T-helper 2 cell (primary cell): ENCODE measurements around the gene HDAC9.

Experiments used
- DNase-seq, 5 experiments: peaks; one replicate each; pipeline versions ENCODE4 v3.0.0 to v3.0.0-alpha.2; 2012 to 2022

The HDAC9 gene

DNA sequence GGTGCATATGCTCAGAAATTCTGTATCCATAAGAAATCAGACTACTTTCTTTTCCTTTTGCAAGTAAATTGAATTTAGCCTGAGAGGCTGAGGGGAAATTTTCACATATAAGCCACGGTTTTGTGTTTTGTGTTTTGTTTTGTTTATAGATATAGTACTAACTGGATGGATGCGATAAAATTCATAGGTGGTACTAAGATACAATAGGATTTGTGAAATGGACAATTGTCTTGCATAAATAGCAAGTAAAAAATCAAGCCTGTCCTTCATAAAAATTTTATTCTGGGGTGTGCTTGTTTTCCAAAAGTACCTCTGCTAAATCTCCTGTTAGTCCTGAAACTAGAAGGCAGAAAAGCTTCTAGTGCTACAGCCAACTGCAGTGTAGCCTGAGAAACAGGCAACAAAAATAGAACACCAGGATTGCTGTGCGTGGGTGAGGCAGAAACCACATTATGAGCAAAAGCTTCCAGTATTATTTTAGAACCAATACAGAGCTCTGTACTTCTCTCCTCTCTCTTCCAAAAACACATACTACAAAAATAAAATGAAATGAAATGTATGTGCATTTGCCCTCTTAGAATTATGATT, 634 bp upstream of the HDAC9 start:
- DNase-seq, result no peak

DNA sequence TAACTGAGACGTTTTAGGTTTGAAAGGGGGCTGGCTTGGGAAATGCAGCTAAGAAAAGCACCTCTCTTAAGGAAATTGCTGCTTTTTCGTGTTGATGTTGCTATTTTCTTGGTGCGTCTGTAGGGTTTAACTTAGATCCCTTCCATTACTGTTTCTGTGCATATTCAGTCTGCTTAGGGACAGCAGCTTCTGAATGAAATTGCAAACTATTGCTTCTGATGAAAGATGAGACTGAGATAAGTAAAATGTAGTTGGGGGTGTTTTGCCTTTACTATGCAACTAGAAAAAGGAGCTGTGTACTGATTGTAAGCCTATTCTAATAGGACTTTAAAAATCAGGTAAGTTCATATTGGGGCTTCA, 772 bp downstream of the HDAC9 start:
- DNase-seq, result no peak

DNA sequence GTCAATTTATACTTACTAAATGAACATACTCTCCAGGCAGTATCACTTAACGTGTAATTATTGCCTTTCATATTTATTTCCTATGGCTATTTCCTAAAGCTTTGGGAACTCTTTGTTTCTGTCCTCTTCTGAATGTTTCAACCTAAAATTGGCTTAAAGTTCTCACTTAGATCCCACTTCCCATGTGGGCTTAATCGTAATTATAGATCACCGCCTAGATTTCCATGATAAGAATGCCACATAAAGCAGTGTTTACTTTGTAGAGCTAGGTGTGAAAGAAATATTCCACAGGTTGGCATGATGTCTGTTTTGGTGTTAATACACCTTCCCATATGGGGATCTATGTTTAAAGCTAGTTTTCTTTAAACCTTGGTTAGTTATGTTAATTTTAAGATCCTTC, 1.5 kb downstream of the HDAC9 start:
- no peak for DNase-seq

DNA sequence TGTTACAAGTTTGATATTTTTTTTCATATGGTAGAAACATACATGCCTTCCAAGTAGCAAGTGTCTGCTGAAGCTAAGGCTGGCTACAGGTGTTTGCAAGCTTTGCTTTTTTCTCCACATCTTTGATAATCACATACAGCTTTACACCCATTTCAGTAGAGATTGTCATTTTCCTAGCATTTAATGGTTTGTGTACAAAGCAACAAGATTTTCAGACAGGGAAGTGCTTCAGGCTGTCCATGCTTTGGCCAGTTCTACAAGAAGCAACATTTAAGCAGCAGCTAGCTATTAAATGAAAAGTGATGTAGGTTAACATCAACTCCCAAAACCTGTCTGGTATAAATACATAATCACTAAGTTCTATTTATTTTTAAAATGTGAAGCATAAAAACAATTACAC, 2.3 kb downstream of the HDAC9 start:
- DNase-seq, result no peak

DNA sequence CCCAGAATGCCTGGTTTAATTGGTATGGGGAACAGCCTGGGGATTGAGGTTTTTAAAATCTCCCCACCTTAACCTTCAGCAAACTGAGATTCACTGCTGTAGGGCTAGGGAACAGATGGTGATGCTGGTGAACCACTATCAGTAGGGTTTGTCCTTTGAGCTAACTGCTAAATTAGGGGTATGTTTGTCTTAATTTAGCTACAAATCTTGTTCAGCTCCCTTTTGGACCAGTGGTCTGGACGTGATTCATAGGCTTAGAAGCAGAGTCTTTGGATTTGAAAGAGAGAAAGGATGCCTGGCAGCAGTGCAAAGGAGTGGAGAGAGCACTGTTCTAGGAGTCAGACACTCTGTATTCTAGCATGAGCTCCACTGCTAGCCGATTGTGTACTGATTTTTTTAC, 2.8 kb downstream of the HDAC9 start:
- no peak for DNase-seq

DNA sequence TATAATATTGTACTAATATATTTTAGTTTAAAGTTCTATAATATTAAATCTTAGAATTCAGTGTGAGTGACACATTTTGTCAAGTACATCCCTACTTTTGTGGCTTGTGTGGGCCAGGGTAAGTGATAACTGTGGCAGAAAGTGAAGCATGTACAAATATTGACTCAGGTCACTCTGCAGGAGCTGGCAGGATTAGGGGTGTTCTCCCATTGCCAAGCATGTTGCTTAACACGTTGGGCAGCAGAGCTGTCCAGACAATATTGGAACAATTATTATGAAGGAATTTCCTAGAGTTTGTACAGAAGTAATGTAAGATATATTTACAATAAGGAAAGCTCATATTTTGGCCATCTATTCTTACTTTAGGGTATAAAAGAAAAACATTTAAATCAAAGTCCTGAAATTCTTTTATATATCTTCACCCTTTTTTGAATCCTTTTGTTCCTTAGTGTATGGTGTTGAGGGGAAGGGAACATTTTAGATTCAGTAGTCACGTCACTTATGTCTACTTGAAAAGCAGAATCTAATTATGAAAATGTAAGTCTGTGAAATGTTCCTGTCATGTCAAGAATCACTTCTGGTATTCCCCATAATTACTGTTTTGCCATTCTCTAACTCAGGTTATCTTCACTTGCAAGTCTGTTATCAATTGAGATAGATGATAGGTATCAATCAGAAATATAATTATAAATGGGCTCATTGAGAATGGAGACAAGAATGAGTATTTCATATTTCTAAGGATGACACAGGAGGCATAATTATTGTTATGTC, 4.0 kb downstream of the HDAC9 start:
- DNase-seq, result no peak

DNA sequence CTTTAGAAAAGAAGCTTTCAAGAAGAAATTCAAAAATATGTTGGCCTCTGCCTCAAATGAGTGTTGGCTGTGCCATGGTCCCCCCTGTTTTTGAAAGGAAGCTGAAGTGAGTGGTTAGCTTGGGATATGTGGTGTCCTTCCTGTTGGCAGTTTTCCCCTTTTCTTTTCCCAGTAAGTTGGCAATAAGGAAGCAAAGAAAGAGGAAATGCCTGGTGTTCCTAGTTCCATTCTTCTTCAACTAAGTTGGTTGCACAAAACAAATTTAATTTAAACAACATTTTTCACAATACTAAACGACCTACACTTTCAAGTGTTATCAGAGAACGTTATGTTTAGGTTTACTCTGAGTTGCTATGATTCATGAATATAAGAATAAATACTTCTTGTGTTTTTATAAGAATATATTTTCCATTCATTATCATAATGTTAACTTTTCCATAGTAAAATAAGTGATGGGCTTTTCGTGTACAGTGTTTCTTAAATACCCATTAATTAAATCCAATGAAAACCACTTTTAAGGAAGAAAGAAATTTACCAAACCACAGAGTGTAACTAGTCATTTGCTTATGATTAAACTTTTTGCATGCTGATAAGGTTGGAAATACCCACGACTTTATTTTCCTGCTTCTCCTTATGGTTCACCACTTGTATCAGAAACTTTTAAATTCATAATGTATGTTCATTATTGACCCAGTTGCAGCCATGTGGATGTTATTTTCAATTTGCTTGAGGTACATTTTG, 7.7 kb downstream of the HDAC9 start:
- DNase-seq, result no peak

DNA sequence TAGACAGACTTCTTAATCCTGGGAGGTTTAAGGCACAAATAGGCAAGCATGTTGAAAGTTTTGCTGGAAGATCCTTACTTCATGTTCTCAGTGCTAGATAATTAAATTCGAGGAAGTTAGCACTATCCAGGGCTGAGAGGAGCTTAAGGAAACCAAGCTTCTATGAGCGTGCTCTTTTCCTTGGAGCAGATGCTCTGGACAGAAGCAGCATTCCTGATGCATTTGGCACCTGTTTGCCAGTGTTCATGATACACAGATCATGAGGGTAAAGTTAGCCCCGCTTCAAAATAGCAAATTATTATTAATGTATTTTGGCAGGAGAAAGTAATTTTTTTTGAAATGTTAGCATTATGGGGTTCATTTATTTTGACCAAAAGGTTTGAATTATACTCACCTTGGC, 9.4 kb downstream of the HDAC9 start:
- no peak for DNase-seq

DNA sequence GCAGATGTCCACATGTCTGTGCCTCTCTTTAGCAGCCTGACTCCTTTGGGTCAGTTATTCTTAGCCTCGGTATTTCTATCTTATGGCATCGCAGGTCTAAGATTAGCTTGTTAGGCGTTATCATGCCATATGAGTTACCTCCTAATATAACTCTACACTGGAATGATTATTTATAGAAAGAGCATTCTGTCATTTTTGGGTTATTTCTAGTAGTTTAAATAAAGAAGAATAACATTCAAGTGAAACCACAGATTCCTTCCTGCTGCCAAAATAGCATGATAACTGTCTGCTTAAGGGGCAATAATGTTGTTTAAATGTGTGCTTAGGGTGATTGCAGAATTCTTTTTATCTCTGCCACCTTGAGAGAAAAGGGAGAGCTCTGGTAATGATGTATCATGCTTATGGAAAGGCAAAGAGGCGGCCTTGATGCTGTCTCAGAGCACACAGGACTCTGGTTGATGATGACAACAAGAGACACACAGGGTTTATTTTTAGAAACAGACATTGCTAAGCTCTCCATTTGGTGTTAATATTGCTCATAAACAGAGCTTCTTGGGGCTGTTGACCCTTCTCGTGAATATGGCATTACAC, 10.4 kb downstream of the HDAC9 start:
- DNase-seq, result no peak

DNA sequence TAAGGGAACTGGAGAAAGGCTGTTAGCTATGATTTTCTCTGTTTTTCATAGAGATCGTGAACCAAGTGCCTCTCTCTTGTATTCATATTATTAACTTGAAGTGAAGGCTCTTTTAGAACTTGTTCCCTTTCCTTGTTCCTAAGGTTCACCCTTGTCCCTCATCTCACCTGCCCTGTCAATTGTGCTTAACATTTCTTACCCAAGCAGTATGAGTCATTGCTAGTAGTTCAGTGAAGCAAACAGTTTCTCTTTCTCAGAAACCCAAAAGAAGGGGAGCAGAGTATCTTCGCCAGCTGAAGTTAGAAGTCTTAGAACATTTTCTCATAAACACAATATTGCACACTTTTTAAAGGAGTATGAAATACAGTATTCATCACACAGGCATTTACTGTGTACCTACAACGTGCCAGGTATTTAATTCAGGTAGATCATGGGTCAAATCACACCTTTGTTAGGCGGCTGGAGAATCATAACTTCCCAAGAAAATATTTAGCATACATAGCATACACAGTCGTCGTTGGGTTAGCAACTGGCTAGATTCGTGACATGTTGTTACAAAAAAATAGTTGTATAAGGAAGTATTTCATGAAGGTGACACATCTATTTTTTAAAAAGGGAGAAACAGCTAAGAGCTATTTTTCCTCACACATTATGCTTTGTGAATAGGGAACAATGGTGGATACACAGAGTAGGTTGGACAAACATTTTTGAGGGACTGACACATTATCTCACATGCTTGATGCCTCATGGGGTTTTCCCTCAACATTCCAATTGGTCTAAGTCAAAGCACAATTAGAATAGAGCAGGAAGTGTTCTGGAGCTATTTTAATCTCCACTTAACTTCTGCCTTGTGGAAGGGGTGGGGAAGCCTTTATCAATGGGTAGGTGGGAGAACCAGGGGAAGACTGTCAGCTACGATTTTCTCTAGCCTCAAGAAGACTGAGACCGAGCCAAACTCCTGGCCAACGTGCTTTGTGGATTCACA, 13.2 kb downstream of the HDAC9 start:
- no peak for DNase-seq

DNA sequence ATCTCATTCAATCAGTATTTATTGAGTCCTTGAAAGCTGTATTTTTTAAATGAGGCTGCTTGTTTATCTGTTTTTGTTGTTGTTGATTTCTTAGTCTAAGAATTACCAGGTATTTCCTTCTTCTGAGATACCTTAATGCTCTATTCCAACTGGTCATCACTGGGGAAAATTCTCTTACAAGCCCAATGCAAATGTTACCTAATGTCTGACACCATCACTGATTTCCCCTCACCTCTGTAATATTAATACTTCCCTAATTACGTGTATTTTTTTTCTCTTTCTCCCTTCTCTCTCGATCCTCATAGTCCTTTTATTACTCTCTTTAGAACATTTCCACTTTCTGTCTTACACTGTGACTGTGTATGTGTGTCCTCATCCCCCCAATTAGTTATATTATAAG, 13.9 kb downstream of the HDAC9 start:
- no peak for DNase-seq

DNA sequence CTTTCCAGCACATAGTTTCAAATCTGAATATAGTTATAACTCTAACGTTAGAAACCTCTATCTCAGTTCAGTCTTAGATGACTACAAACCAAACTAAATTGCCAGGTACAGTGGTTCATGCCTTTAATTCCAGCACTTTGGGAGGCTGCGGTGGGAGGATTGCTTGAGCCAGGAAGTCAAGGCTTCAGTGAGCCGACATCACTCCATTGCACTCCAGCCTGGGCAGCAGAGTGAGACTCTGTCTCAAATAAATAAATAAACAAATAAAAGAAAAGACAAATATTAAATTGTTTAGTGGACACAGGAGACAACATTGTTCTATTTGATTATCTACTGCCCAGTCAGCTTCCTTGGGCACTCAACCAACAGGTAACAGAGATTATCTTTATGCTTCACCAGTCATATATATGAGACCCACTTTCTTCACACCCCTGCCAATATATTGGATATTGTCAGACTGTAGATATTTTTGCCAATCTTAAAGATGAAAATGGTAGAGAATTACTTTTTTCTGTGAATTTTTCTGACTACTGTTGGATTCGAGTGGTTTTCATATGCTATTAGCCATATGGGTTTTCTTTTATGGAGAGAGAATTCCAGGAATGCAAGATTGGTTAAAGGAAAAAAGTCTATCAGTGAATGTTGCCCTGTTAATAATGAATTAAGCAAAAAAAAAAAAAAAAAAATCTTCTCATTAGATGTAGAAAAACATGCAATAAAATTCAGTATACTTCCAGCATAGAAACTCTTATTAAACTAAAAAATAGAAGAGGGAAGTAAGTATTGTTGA, 16.0 kb downstream of the HDAC9 start:
- no peak for DNase-seq

DNA sequence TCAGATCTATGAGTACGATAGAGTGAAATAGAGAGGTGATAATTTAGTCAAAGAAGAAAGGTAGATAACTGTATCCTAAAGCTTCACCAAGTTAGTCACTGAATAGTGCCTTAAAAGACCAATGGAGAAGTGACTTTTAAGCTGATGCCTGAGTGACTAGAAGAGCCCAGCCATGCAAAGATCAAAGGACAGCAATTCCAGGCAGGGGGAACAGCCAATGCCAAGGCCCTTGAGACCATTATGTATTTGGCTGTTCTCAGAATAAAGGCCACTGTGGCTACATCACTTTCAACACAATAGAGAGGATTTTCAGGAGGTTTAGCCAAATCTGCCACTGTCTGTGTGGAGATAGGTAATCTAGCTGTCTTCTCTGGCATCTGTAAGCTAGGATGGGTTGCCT, 17.8 kb downstream of the HDAC9 start:
- DNase-seq, result no peak

DNA sequence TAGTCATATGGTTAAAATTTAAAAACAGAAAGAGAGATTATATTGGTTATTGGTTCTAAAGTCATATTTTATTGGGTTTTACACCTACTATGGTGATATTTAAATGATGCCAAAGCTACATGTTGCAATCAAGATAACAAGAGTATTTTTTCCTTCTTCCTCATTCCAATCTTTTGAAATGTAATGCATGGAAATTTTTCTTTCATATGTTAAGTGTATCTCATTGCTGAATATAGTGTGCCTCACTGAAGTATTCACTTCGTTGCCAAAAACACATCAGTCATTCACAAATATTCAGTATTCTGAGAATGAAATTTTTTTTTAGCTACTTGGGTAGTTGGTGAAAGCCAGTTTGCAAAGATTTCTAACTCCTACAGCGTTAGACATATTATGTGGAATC, 19.5 kb downstream of the HDAC9 start:
- no peak for DNase-seq

DNA sequence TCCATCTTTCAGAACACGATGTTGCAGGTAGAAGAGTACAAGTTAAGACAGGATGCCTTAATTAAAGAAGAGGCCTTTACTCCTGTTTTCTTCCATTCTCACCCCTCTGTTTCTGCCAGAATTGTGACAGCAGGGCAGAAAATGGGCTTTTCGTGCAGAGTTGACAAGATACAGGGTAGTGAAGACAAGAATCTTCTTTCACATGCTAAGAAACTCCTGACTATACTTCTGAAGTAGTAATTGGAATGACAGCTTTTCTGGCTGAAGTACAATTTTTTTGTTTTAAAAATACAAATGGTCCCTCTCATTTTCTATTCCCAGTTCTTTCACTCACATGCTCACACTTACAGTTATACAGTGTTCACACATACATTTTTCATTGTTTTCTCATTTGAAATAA, 22.1 kb downstream of the HDAC9 start:
- no peak for DNase-seq

DNA sequence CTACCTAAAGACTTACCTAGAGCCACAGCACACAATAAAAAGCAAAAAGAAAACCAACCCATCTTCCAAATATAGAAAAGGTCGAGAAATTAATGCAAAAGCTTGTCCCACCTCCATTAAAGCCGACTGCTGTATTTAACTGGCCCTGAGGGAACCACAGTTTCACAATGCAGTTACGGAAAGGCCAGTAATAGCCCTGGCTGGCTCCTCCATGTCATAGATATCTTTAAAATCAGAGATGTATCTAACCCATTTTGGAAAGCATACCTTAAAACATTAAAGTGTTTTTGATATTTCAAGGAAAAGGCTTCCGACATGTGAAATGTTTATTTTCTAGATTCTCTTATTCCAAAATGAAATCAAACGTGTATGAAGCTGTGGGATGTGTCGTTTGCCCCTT, 23.0 kb downstream of the HDAC9 start:
- DNase-seq, result no peak

DNA sequence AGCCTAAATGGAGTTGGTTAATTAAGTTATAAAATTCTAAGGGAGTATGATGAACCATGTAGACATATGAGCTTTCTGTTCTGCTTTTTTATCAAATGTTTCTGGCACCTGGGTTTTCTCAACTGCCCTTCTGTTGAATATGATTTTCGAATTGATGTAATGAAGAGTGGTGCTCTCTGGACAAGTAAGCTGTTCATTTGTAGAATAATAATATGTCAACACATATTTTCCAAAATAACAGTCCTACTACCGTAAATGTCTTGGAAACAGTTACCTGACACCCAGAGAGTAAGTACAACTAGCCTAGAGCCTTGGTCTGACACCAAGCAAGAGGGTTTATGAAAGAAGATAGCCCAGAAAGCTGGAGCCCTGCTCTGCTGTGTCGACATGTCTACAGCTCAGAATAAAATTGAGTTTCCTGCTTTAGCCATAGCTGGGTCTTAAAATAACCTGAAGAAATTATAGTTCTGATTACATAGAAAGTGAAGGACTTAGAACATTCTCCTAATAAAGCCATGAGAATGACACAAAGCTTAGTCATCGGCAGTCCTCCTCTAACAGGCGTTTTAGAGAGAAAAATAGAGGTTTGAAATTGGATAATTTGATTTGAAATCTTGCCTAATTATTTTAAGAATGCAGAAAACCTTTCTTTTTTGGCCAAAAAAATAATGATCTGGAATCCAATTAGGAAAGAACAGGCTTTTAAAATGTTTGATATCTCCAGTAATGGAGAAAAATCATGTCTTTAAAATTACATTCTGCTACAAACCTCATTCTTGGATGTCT, 25.1 kb downstream of the HDAC9 start:
- DNase-seq, result no peak

DNA sequence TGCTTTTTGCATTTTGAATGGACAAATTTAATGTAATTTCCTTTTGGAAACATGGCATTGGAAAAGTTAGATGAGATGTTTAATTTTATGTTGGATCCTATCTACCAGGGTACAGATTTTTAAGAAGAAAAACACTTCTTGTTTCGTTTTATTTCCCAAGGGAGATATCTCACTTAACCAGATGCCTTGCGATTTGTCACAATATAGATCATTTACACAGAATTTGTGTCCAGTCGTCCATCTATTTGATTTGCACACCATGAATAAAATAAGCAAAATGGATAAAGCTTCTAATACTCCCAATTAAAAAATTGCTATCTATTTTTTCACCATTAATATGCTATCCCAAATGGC, 25.7 kb downstream of the HDAC9 start:
- no peak for DNase-seq

DNA sequence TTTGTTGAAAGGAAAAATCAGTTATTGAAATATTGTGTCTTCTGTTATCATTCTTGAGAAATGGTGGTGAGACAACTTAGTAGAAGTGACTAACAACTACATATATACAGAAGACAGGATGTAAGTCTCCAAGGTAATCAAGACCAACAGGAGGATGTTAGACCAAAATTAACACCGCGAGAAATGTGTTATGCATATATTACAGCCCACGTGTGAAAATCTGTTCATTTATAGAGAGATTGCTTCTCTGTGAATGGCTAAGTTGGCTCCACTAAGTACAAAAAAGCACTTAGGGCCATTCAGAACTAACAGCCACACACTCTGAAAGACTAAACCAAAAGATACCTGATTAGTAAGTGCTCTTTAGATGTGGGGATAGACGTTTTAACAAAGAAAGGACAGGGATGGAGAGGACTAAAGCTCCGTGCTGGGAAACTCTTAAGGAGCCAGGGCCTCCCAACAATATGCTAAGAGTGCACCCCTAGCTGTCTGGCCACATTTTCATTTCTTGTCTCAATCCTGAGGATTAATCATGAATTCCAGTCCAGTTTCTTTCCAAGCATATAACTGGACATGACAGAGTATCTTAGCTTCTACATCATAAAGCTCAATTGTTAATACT, 26.5 kb downstream of the HDAC9 start:
- peak in 2 of 5 experiments; percentile 2 to 41 for DNase-seq

DNA sequence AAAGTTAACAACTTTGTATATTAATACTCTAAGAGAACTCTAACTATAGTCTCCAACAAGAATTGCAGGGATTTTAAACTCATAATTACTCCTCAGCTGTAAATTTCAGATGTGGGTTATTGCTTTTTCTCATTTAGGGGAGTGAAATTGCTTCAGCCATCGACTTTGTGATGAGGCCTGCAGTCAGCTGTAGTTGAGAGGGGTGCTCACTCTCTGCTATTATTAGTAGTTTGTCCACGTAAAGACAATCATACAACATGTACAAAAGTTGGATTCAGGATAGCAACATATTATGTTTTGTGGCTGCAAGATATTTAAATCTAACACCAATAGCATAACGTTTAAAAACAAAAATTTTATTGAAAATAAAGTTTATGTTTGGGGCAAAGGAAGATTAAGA, 28.7 kb downstream of the HDAC9 start:
- no peak for DNase-seq
